Measurements from ENCODE around the gene LRP8. TPM values are rescaled to one million over a fixed set of nuclear protein-coding genes. Genes with fewer than 3 reads are reported as not detected.

Gene LRP8
- total and polyA plus RNA-seq, 8 donors, result 0.58 to 26.8 (median 2.3) TPM

DNA sequence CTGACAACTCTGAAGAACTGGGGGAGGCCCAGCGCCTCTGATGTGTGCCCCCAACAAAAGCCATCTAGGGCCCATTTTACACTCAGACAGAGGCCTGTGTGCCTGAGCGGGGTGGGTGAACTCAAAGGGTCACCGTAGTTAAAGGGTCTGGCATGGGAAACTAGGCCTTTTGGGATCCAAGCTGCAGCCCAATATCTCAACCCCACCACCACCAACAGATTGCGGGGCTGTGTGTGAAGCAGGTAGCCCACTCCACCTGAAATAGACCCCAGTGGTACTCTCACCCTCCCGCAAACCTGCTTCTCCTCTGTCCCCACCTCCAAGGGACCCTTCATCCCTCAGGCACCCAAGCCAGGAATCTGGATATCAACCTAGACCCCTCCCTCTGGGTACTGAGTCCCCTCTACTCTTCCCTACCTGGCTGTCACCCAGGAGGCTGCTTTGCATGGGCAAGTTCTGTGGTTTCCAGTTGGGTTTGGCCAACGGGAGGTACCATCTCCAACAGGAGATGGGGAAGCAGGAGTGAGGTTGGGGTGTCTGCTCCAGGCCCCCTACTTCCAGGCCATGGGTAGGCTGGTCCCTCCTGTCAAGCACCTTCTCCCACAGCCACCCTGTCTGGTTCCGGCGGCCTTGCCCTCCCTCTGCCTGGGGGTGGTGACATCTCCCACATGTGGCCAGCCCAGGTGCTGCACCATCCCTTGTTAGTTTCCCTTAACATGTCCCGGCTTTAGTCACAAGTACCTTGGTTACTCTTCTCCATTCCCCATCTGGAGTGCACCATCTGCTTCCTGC is 35.2 kb upstream of the LRP8 start:
- Histone ChIP-seq H3K4me3 (no peak overlapping the region), H3K27ac (no peak overlapping the region), H3K36me3 (no peaks in the 10 kb centered on the region), H3K4me1 (no peaks in the 10 kb centered on the region), H3K27me3 (peaks cover 0 to 5% (median 0%) of the 10 kb centered on the region in 3 donors), H3K9me3 (peaks cover 0 to 9% (median 6%) of the 10 kb centered on the region in 4 donors)
- TF ChIP-seq CTCF (IDR thresholded peaks at IDR 0.05), result no peak
- WGBS, 5 donors, result 89 to 93% (median 91%) methylated on average over 9 of the region's 9 CpGs
- DNase-seq, result peak in 1 of 2 donors; percentile 8
- intact Hi-C loops (cut with DNase I; ENCODE audit: low total_unique reads), result no loop called here

DNA sequence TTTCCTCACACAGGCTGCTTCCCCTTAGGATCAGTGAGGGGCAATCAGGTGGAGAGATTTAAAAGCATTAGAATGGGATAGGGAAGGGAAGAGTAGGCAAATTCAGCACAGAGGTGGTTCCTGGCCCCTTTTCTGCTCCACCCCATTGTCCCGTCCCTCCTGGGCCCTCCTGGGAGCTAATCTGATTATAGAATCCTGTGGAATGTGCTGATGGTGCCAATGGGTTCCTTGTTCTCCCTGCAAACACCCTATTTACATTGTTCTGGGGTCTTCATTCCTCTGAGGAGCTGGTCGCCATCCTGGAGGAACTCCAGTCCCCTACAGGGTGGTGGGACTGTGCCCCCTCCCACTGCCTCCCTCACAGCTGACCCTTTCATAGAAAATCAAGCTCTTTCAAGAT is 34.4 kb upstream of the LRP8 start:
- no peak for DNase-seq
- H3K36me3 ChIP-seq, result no peaks in the 10 kb centered on the region
- no peaks in the 10 kb centered on the region for H3K4me1 ChIP-seq
- no peak overlapping the region for H3K4me3 ChIP-seq
- no peak for TF ChIP-seq EP300 (IDR thresholded peaks at IDR 0.05)
- 61 to 72% (median 65%) methylated on average over 2 of the region's 2 CpGs for WGBS, 5 donors
- no peak overlapping the region for H3K27ac ChIP-seq
- peaks cover 0 to 5% (median 0%) of the 10 kb centered on the region in 3 donors for H3K27me3 ChIP-seq
- H3K9me3 ChIP-seq, result peaks cover 0 to 14% (median 10%) of the 10 kb centered on the region in 4 donors
- intact Hi-C loops (cut with DNase I; ENCODE audit: low total_unique reads), result no loop called here

DNA sequence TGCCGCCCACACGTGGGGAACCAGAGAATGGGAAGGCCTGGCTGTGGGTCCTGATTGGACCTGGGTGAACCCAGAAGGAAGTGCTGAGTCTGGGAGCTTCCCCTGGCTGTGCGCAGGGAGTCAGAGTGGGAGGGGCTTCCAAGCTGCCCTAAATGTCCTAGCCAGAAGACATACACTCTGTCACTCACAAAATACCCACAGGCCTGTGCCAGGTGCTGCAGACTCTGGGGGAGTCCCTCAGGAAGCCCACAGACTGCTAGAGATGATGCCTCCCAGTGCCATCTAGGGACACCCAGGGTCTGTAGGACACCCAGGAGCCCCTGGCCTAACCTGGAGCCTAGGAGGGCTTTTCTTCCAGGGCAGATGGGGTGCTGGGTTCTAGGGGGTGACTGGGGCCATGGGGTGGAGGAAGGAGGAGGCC is 33.7 kb upstream of the LRP8 start:
- H3K36me3 ChIP-seq, result no peaks in the 10 kb centered on the region
- H3K27ac ChIP-seq, result no peak overlapping the region
- TF ChIP-seq CTCF (IDR thresholded peaks at IDR 0.05), result no peak
- no peak for TF ChIP-seq EP300 (IDR thresholded peaks at IDR 0.05)
- TF ChIP-seq POLR2AphosphoS5 (IDR thresholded peaks at IDR 0.05), result no peak
- no peak for TF ChIP-seq POLR2A (IDR thresholded peaks at IDR 0.05)
- intact Hi-C loops (cut with DNase I; ENCODE audit: low total_unique reads), result no loop called here
- peaks cover 0 to 5% (median 0%) of the 10 kb centered on the region in 3 donors for H3K27me3 ChIP-seq
- H3K4me1 ChIP-seq, result no peaks in the 10 kb centered on the region
- WGBS, 5 donors, result 81 to 88% (median 87%) methylated on average over 2 to 3 of the region's 3 CpGs
- peak in 1 of 2 donors; percentile 16 for DNase-seq
- no peak overlapping the region for H3K4me3 ChIP-seq
- peaks cover 0 to 21% (median 16%) of the 10 kb centered on the region in 4 donors for H3K9me3 ChIP-seq

DNA sequence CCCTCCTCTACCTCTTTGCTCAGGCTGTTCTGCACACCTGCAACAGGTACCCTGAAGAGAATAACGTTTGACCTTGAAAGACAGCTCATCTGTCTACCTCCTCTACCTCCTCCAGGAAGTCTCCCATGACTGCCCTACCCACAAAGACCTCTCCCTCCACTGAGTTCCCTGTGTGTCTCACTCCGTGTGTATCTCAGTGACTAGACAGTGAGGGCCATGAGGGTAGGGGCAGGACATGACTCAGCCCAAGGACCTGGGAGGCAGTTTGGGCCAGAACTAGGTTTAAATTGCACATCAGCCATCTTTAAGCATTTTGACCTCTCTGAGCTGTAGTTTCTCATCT is 32.0 kb upstream of the LRP8 start:
- 50 to 67% (median 64%) methylated on average over 2 of the region's 2 CpGs for WGBS, 5 donors
- intact Hi-C loops (cut with DNase I; ENCODE audit: low total_unique reads), result no loop called here
- Histone ChIP-seq H3K27me3 (peaks cover 0 to 5% (median 0%) of the 10 kb centered on the region in 3 donors), H3K4me3 (no peak overlapping the region), H3K4me1 (no peaks in the 10 kb centered on the region), H3K36me3 (no peaks in the 10 kb centered on the region), H3K9me3 (peaks cover 0 to 30% (median 20%) of the 10 kb centered on the region in 4 donors), H3K27ac (no peak overlapping the region)
- TF ChIP-seq POLR2A (IDR thresholded peaks at IDR 0.05) (no peak), CTCF (IDR thresholded peaks at IDR 0.05) (no peak), EP300 (IDR thresholded peaks at IDR 0.05) (no peak), POLR2AphosphoS5 (IDR thresholded peaks at IDR 0.05) (no peak)
- DNase-seq, result no peak

Measured in stomach (tissue), 9 donors.